Measurements from ENCODE around the gene HNRNPAB.
A peak's percentile ranks its signal among the peaks of the same experiment; 100 is the strongest.
"Not testable (repeated sequence)": the region's sequence is repeated elsewhere in the genome, so short reads cannot be mapped to it uniquely, and the experiment has no call there.

The HNRNPAB gene

DNA sequence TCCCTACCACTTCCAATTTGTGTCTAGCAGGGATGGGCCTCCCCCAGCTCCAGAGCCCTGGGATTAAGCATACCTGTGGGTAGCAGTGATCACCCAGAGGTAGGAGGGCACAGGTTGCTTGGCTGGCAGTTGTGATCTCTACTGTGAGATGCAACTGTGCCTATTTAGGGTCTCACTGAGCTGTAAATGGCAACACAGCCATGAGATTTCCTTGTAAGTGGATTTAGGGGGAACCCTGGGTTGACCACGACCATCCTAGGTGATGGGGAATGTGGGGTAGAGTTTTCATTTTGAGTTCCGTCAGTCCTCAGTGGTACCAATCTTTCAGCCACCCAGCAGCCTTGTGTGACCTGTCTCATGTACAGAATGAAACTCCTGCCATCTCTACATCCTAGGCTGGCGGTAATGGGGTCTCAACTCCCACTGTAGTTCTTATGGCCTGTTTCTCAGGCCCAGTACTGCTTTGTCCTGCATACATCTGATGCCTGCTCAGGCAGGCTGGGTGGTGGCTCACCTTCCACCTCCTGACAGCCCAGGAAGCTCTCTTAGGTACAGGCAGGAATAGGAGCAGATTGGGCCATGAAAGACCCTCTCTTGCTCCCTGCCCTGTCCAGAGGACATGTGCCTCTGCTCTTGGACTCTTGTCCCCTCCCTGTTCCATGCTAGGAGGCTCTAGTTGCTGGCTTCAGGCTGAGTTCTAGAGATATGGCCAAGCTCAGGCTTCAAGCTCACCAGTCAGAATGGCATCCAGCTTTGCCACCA lies 8.1 kb downstream of the HNRNPAB start:
- DNase-seq (ENCODE audit: low spot score): no peak

- DNase-seq (ENCODE audit: low spot score): peak; percentile 41
Observed at GRCh38 chr5:178213003-178213461, 8.7 kb downstream of the HNRNPAB start.

- peak; percentile 49 for DNase-seq (ENCODE audit: low spot score)
Observed at GRCh38 chr5:178213748-178214151, 9.4 kb downstream of the HNRNPAB start.

- no peak for DNase-seq (ENCODE audit: low spot score)
Observed at GRCh38 chr5:178214160-178214803, 9.9 kb downstream of the HNRNPAB start.

DNA sequence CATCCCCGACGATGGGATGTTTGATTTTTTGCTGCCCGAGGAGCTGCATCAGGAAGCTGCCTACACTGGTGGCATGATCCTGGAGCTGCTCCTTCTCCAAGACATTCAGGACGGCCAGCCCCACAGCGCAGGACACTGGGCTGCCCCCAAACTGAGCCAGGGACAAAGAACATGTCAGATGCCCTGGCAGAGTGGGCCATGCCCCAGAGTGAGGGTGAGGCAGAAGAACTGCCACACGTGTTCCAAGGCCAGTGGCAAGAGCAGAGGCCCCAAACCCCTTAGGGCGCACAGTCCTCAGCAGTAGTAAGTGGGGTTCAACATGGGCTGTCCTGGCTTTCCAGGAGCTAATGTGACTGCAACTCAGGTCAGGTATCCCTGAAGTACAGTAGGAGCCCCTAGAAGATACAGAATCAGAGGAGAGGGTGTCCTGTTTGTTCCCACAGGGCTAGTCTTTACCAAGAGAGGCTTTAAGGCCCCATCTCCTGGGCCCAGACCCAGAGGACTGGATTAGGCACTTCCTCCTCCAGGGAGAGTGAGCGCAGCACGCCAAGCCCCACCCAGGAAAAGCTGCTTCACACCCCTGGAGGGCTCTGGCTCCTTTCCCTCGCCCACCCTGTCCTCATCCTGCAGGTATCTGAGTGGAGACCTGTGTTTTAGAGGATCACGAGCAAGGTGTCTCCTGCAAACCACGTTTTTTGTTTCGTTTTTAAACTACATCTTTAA lies 11.1 kb downstream of the HNRNPAB start:
- no peak for DNase-seq (ENCODE audit: low spot score)

DNA sequence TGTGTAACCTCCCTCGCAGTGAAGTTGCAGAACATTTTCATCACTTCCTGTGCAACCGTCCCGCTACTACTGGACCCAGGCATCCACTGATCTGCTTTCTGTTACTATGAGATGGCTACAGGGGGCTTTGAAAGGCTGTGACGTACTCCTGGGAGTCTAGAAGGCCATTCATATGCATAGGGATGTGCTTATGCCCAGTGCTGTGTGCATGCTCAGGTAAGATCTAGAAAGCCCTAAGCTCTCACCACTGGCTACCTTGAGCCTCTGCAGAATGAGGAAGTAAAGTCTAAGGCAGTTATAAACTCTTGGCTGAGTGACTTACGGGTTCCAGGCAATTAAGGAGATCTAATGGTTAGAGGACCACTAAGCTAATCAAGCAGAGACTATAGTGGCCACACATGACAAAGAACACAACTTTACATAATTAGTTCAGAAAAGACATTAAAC lies 11.8 kb downstream of the HNRNPAB start:
- DNase-seq (ENCODE audit: low spot score): no peak

GRCh38 chr5:178216779-178217178 lies 12.4 kb downstream of the HNRNPAB start:
- DNase-seq (ENCODE audit: low spot score): no peak

DNA sequence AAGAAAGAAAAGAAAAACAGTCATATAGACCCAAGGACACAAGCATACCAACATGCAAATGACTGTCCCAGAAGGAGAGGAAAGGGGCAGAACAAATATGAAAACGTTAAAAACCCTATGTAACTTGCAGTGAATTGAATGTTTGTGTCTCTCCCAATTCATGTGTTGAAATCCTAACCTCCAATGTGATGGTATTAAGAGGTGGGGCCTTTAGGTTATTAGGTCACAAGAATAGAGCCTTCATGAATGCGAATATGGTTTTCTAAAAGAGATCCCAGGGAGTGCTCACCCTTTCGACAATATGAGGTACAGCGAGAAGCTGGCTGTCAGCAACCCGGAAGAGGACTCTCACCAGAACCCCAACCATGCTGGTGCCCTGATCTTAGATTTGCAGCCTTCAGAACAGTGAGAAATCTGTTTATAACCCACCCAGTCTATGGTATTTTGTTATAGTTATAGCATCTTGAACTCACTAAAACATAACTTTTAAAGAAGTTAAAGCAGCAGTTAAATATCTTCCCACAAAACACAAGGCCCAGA lies 14.0 kb downstream of the HNRNPAB start:
- DNase-seq (ENCODE audit: low spot score): no peak

DNA sequence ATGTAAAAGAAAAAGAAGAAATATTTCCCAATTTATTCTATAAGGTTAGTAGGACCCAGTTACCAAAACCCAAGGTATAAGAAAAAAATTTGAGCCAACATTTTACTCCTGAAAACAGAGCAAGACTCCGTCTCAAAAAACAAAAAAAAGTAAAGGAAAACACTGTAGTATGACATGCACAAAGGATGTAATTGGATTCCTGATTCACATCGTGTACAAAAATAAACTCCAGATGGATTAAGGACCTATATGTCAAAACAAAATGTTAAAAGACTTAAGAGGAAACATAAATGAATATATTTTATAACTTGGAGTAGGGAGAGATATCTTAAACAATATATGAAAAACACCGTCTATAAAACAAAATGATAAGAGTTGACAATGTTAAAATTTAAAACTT lies 14.5 kb downstream of the HNRNPAB start:
- no peak for DNase-seq (ENCODE audit: low spot score)

GRCh38 chr5:178221282-178221681 lies 16.9 kb downstream of the HNRNPAB start:
- DNase-seq (ENCODE audit: low spot score): no peak

DNA sequence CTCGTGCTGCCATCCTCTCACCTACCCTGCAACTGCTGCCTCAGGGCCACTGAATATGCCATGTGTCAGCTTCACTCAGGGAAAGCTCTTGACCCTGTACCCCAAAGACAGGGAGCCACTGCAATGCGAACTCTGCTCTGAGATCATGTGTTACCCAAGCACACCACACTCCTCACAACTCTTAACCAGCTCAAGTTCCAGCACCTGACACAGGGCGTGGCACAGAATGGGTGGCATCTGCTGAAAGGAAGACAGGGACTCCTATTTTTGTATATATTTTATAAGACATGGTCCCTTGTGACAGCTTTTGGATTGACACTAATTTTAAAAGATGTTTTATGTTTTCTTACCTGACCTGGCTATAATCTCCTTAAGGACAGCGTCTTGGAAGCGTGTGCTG lies 17.5 kb downstream of the HNRNPAB start:
- no peak for DNase-seq (ENCODE audit: low spot score)

- DNase-seq (ENCODE audit: low spot score): no peak
Observed at GRCh38 chr5:178222292-178222691, 18.0 kb downstream of the HNRNPAB start.

DNA sequence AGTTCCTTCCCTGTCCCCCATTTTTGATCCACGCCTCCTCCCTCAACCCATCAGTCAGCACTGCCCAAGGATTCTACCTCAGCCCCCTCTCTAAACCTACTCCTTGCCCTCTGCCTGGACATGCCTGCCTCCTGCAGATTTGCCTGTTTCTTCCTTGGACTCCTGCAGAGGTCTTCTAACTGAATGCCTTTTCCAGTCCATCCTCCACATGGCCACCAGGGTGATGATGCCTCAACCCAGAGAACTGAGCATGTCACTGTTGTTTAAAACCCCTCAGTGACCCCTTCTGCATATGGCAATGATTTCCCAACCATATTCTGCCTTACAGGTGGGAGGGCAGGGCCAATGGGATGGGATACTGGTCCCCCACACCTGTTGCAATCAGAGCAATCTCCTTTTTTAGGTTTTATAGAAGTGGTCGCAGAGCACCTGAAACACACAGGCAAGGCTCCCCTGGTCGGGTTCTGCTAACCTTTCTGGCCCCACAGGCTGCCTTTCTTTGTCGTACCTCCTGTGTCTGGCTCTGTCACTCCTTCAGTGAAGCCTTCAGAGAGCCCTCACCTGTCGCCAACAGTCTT lies 19.0 kb downstream of the HNRNPAB start:
- no peak for DNase-seq (ENCODE audit: low spot score)

- no peak for DNase-seq (ENCODE audit: low spot score)
Observed at GRCh38 chr5:178223828-178224335, 19.5 kb downstream of the HNRNPAB start.

GRCh38 chr5:178224403-178224802 lies 20.1 kb downstream of the HNRNPAB start:
- DNase-seq (ENCODE audit: low spot score): no peak

DNA sequence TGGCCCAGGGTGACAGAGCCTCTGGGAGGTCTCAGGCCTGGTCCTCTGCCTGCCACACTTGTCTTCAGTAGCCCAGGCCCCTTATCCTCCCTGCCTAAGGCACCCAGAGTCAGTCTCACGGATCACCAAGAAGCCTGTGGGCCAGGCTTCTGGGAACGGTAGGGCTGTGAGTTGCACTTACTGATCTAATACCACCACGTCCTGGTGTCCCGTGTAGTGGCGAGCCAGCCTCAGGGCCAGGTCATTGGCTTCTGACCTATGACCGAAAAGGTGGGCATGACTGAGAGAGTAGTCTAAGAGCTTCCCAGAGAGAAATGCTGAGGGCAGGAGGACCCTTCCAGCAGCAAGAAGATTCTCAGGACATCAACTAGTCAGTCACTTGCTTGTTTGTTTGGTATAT lies 20.8 kb downstream of the HNRNPAB start:
- no peak for DNase-seq (ENCODE audit: low spot score)

DNA sequence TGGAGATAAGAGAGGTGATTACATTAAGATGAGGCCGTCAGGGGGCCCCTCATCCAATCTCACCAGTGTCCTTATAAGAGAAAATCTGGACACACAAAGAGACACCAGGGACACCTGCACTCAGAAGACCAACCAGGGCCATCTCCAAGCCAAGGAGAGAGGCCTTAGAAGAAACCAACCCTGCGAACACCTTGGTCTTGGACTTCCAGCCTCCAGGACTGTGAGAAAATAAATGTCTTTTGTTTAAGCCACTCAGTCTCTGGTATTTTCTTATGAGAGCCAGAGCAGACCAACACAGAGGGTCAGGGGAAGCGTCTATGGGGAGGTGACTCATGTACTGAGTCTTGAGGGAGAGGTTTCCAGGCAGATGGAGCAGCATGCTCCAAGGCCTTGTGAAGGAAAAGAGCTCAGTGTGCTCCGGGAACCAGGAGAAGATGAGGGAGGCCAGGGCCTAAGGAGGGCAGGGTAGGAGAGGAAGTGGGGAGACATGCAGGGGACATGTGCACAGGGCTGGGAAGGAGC lies 22.9 kb downstream of the HNRNPAB start:
- DNase-seq (ENCODE audit: low spot score): peak; percentile 30

DNA sequence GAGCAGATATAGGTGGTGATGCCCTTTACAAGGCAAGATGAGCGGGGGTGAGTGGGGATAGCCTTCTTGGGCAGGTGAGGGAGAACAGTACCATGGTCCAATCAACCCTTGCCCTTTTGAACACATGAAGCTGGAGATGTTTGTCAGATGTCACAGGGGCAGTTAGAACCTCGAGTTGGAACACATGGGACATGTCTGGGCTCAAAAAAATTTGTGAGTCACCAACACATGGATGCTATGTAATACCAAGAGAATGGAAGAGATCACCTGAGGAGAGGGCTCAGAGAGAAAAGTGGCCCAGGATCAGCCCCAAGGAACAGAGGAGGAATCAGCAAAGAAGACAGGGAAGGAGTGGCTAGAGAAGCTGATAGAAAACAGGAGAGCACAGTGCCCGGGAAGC lies 23.6 kb downstream of the HNRNPAB start:
- DNase-seq (ENCODE audit: low spot score): no peak

- DNase-seq (ENCODE audit: low spot score): no peak
Observed at GRCh38 chr5:178228609-178229008, 24.3 kb downstream of the HNRNPAB start.

DNA sequence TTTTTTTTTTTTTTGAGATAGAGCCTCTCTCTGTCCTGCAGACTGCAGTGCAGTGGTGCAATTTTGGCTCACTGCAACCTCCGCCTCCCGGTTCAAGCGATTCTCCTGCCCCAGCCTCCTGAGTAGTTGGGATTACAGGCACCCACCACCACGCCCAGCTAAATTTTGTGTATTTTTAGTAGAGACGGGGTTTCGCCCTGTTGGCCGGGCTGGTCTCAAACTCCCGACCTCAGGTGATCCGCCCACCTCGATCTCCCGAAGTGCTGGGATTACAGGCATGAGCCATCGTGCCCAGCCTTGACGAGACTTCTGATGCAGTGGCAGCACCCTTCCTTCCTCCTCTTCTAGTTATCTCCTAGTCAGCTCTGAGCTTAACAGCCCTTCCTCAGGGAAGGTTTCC lies 24.8 kb downstream of the HNRNPAB start:
- DNase-seq (ENCODE audit: low spot score): not testable (repeated sequence)

DNA sequence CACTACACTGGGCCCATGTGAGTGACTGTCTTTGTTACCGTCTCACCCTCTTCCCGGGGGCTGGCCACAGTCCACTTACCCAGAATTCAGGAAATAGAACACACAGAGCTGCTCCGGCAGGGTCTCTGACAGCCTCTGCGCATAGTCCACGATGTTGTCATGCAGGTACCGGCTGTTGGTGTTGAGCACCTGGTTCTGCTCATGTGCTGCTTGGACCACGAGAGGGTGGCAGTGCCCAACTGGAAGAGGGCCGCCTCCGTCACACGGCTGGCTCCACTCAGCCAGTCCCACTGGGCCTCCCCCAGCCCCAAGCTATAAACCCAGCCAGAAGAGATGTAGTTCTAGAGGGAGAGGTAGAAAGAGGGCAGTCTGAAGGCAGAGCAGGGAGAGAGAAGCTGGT lies 25.5 kb downstream of the HNRNPAB start:
- DNase-seq (ENCODE audit: low spot score): no peak

All from kidney tubule cell (primary cell).